Measurements from ENCODE around the gene PATJ. TPM values are rescaled to one million over a fixed set of nuclear protein-coding genes. Genes with fewer than 3 reads are reported as not detected.

Gene PATJ
- total RNA-seq, 1 experiment from 2014 or later: 47.3 TPM

DNA sequence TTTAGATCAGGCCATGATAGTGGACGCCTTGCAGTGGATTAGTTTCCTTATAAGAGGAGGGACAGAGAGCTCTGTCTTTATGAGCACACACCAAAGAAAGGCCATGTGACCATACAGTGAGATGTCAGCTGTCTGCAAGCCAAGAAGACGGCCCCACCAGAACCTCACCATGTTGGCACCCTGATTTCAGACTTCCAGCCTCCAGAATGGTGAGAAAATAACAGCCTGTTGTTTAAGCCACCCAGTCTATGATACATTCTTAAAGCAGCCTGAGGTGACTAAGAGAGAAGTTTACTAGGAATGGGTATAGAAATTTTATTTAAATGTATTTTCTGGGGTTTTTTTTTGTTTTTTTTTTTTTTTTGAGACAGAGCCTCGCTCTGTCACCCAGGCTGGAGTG is 481.9 kb downstream of the PATJ start:
- Histone ChIP-seq H4K8ac (replicated peaks; ENCODE audit: insufficient read length, low read depth, low read length) (no peak overlapping the region), H3K56ac (ENCODE audit: insufficient read length, low read depth, low read length) (no peak overlapping the region), H3K79me1 (ENCODE audit: insufficient read depth, low read depth, low read length, poor library complexity, severe bottlenecking) (no peaks in the 10 kb centered on the region), H3K4ac (ENCODE audit: low read depth, low read length) (no peak overlapping the region), H3K9ac (ENCODE audit: extremely low read depth, insufficient read length, low read length) (no peak overlapping the region), H2BK12ac (ENCODE audit: insufficient read length, low read depth, low read length) (no peak overlapping the region), H4K5ac (ENCODE audit: insufficient read length, low read depth, low read length) (no peak overlapping the region), H2AFZ (ENCODE audit: low read length) (no peak overlapping the region), H3K23ac (ENCODE audit: insufficient read length, low read depth, low read length) (no peak overlapping the region), H3K27ac (ENCODE audit: insufficient read length, low read depth, low read length) (no peak overlapping the region), H3K18ac (ENCODE audit: insufficient read length, low read depth, low read length) (no peak overlapping the region), H3K14ac (ENCODE audit: insufficient read depth, low read length) (no peak overlapping the region), H2BK15ac (ENCODE audit: low read depth, low read length) (no peak overlapping the region), H4K20me1 (ENCODE audit: control insufficient read depth, insufficient read depth, insufficient read length) (no peaks in the 10 kb centered on the region), H2BK120ac (ENCODE audit: low read depth, low read length, poor library complexity, severe bottlenecking) (no peak overlapping the region), H3K4me2 (ENCODE audit: insufficient read depth, insufficient read length, low read length) (no peak overlapping the region), H4K91ac (ENCODE audit: insufficient read length, low read depth, low read length) (no peak overlapping the region), H2BK20ac (ENCODE audit: low read depth, low read length, poor library complexity, severe bottlenecking) (no peak overlapping the region), H3K9me3 (ENCODE audit: control insufficient read depth, low read depth, low read length) (no peaks in the 10 kb centered on the region), H3T11ph (ENCODE audit: low read length) (no peak overlapping the region), H3K27me3 (ENCODE audit: insufficient read depth, low read length) (no peaks in the 10 kb centered on the region), H3K4me1 (ENCODE audit: insufficient read depth, low read length) (no peaks in the 10 kb centered on the region; the same call in 1 of the 2 replicates), H3K23me2 (ENCODE audit: insufficient read length, low read depth, low read length, poor library complexity, severe bottlenecking) (peaks cover 4% of the 10 kb centered on the region), H3K79me2 (ENCODE audit: insufficient read depth, low read length) (no peaks in the 10 kb centered on the region), H2AK5ac (ENCODE audit: insufficient read length, low read length) (no peak overlapping the region), H2BK5ac (ENCODE audit: insufficient read length, low read length) (no peak overlapping the region)
- H3K9me3 Mint-ChIP-seq: no peaks in the 10 kb centered on the region
- peaks cover 13 to 16% of the 10 kb centered on the region in 2 experiments for H3K4me1 Mint-ChIP-seq
- no peak overlapping the region for H3K4me3 Mint-ChIP-seq
- H3K27me3 Mint-ChIP-seq (ENCODE audit: low read depth): no peaks in the 10 kb centered on the region
- peaks cover 29 to 40% (median 39%) of the 10 kb centered on the region in 3 experiments for H3K36me3 Mint-ChIP-seq (ENCODE audit: insufficient read depth in 1 of 3, low read depth in 3 of 3)
- TF ChIP-seq, protein P1, sequence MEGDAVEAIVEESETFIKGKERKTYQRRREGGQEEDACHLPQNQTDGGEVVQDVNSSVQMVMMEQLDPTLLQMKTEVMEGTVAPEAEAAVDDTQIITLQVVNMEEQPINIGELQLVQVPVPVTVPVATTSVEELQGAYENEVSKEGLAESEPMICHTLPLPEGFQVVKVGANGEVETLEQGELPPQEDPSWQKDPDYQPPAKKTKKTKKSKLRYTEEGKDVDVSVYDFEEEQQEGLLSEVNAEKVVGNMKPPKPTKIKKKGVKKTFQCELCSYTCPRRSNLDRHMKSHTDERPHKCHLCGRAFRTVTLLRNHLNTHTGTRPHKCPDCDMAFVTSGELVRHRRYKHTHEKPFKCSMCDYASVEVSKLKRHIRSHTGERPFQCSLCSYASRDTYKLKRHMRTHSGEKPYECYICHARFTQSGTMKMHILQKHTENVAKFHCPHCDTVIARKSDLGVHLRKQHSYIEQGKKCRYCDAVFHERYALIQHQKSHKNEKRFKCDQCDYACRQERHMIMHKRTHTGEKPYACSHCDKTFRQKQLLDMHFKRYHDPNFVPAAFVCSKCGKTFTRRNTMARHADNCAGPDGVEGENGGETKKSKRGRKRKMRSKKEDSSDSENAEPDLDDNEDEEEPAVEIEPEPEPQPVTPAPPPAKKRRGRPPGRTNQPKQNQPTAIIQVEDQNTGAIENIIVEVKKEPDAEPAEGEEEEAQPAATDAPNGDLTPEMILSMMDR (conservative IDR thresholded peaks at IDR 0.05): no peak
- no CpG with 5 or more reads among the region's 3 CpGs for WGBS (ENCODE audit: extremely low coverage, insufficient read length, low lambda C conversion rate)
- DNase-seq: no peak
- no peak overlapping the region for H3K27ac Mint-ChIP-seq

Measured in H9 (cell line).